Activated B cell treated with CpG ODN at 0.5 μM for 24 hours (primary cell): ENCODE data around the gene CDK5R1. TPM values are rescaled to one million over a fixed set of nuclear protein-coding genes. Genes with fewer than 3 reads are reported as not detected.

ENCODE experiments used
- ATAC-seq: fragments of 200-7000 bp; cut with Tn5 transposase; one replicate; pipeline ENCODE4 v1.10.0; 2021; ENCODE audit warnings: low read depth, mild to moderate bottlenecking, moderate library complexity
- CTCF ChIA-PET: fragments of 350-600 bp; sonication (Branson Sonifier 250); formaldehyde crosslinking; loops from one replicate; lab custom pipeline; 2021; ENCODE audit warnings: antibody characterized with exemption; lab: Charles Lee
- POLR2A ChIA-PET: fragments of 350-600 bp; sonication (Branson Sonifier 250); formaldehyde crosslinking; loops from one replicate; lab custom pipeline; 2021; ENCODE audit warnings: antibody characterized with exemption; lab: Charles Lee
- DNase-seq: peaks from one replicate; pipeline ENCODE4 v3.0.0; 2022
- H3K27ac Mint-ChIP-seq: one replicate; pipeline ENCODE4 v1.8.0; 2020; ENCODE audit warnings: mixed read lengths
- H3K27me3 Mint-ChIP-seq: one replicate; pipeline ENCODE4 v1.8.0; 2021; ENCODE audit warnings: mixed read lengths
- H3K36me3 Mint-ChIP-seq: one replicate; pipeline ENCODE4 v1.8.0; 2021; ENCODE audit warnings: low read depth, mixed read lengths
- H3K4me1 Mint-ChIP-seq: one replicate; pipeline ENCODE4 v1.8.0; 2021; ENCODE audit warnings: mixed read lengths
- H3K4me3 Mint-ChIP-seq: one replicate; pipeline ENCODE4 v1.8.0; 2020; ENCODE audit warnings: mild to moderate bottlenecking, mixed read lengths
- H3K9me3 Mint-ChIP-seq: one replicate; pipeline ENCODE4 v1.8.0; 2020; ENCODE audit warnings: mixed read lengths
- CTCF ChIP-seq: fragments of 200-600 bp; IDR thresholded peaks from one replicate; pipeline ENCODE4 v1.8.0; 2022; ENCODE audit warnings: antibody characterized with exemption, mild to moderate bottlenecking
- intact Hi-C: fragments of 100-400 bp; cut with micrococcal nuclease; formaldehyde crosslinking; loops from one replicate; pipeline ENCODE4 v1.15.1; 2024
- total RNA-seq: library from RNA; stranded (reverse); gene quantifications from 2 replicates; pipeline ENCODE4 v1.2.3, GENCODE V29; 2022

CDK5R1 gene
- total RNA-seq, 1 donor from 2014 or later, result 9.6 TPM

- Mint-ChIP-seq H3K4me3 (peak overlapping the region; percentile 66), H3K27me3 (no peaks in the 10 kb centered on the region), H3K9me3 (no peaks in the 10 kb centered on the region), H3K27ac (peak overlapping the region; percentile 41), H3K36me3 (no peaks in the 10 kb centered on the region), H3K4me1 (peaks cover 83% of the 10 kb centered on the region)
- TF ChIP-seq CTCF, result no peak
- ChIA-PET POLR2A (interaction anchor here (0.6 to 5.0 kb wide), 5 partner anchors 15 to 354 kb away, joined by 3 to 21 read pairs (median 4); partner anchors contain the start of gene CDK5R1), CTCF (interaction anchor here (1.5 kb wide), 1 partner anchor 35 kb away, joined by 4 read pairs; no protein-coding TSS in a partner anchor)
- DNase-seq (no peak), ATAC-seq (no peak)
- intact Hi-C loops, result no loop called here
Observed at GRCh38 chr17:32518646-32519227, 31.9 kb downstream of the CDK5R1 start.

- no peak for TF ChIP-seq CTCF
- Mint-ChIP-seq H3K4me1 (peaks cover 89% of the 10 kb centered on the region), H3K27ac (peak overlapping the region; percentile 86), H3K9me3 (no peaks in the 10 kb centered on the region), H3K4me3 (peak overlapping the region; percentile 87), H3K27me3 (no peaks in the 10 kb centered on the region), H3K36me3 (no peaks in the 10 kb centered on the region)
- ATAC-seq (peak; percentile 14), DNase-seq (peak; percentile 48)
- intact Hi-C loops, result no loop called here
- ChIA-PET POLR2A (interaction anchor here (0.7 to 5.0 kb wide), 10 partner anchors 9 to 1685 kb away, joined by 3 to 21 read pairs (median 4); partner anchors contain the start of gene CDK5R1), CTCF (interaction anchor here (1.0 kb wide), 1 partner anchor 57 kb away, joined by 3 read pairs; no protein-coding TSS in a partner anchor)
Observed at GRCh38 chr17:32519228-32520103, 32.7 kb downstream of the CDK5R1 start.

GRCh38 chr17:32520104-32520701, 33.4 kb downstream of the CDK5R1 start:
- DNase-seq (no peak), ATAC-seq (no peak)
- Mint-ChIP-seq H3K4me1 (peaks cover 90% of the 10 kb centered on the region), H3K36me3 (no peaks in the 10 kb centered on the region), H3K4me3 (peak overlapping the region; percentile 87), H3K27me3 (no peaks in the 10 kb centered on the region), H3K27ac (peak overlapping the region; percentile 86), H3K9me3 (no peaks in the 10 kb centered on the region)
- intact Hi-C loops, result no loop called here
- ChIA-PET POLR2A (interaction anchor here (0.5 to 5.0 kb wide), 8 partner anchors 9 to 312 kb away, joined by 3 to 21 read pairs (median 4); partner anchors contain the start of gene CDK5R1), CTCF (interaction anchor here (1.0 kb wide), 1 partner anchor 58 kb away, joined by 3 read pairs; no protein-coding TSS in a partner anchor)
- no peak for TF ChIP-seq CTCF

GRCh38 chr17:32520737-32521404, 34.1 kb downstream of the CDK5R1 start:
- ChIA-PET CTCF (no interaction called here), POLR2A (interaction anchor here (0.5 to 1.7 kb wide), 7 partner anchors 10 to 192 kb away, joined by 3 to 11 read pairs (median 3); partner anchors contain the start of gene CDK5R1)
- no peak for DNase-seq

More at GRCh38 chr17:32520737-32521404, 34.1 kb downstream of the CDK5R1 start:
- peak overlapping the region; percentile 86 for H3K27ac Mint-ChIP-seq
- no peaks in the 10 kb centered on the region for H3K9me3 Mint-ChIP-seq
- no peaks in the 10 kb centered on the region for H3K27me3 Mint-ChIP-seq
- no peak for ATAC-seq
- TF ChIP-seq CTCF, result no peak
- intact Hi-C loops, result no loop called here
- peak overlapping the region; percentile 87 for H3K4me3 Mint-ChIP-seq
- H3K36me3 Mint-ChIP-seq, result no peaks in the 10 kb centered on the region
- peaks cover 88% of the 10 kb centered on the region for H3K4me1 Mint-ChIP-seq
